Smooth muscle cell (in vitro differentiated cells): ENCODE measurements around the gene PRDX4. TPM values are rescaled to one million over a fixed set of nuclear protein-coding genes. Genes with fewer than 3 reads are reported as not detected.

Experiments used
- DNase-seq: peaks from one replicate; lab custom pipeline; 2025; ENCODE audit not compliant: unreplicated experiment; lab: John Stamatoyannopoulos, UW
- H2AFZ ChIP-seq: fragments of 200-600 bp; sonication (generic); 2 replicates; pipeline ENCODE4 v1.6.0; 2016; ENCODE audit warnings: antibody characterized with exemption, low read depth, mild to moderate bottlenecking
- H3F3A ChIP-seq: fragments of 200-600 bp; sonication (generic); 2 replicates; pipeline ENCODE4 v1.6.0; 2017; ENCODE audit warnings: antibody characterized with exemption, low read depth
- H3K27ac ChIP-seq: fragments of 200-600 bp; sonication (generic); 2 replicates; pipeline ENCODE4 v1.5.1; 2016; ENCODE audit warnings: low read depth, mild to moderate bottlenecking
- H3K27me3 ChIP-seq: fragments of 200-600 bp; sonication (generic); 2 replicates; pipeline ENCODE4 v1.6.1; 2016; ENCODE audit warnings: low read depth, mild to moderate bottlenecking
- H3K36me3 ChIP-seq: fragments of 200-600 bp; sonication (generic); 2 replicates; pipeline ENCODE4 v1.5.1; 2016; ENCODE audit warnings: low read depth
- H3K4me1 ChIP-seq: fragments of 200-600 bp; sonication (generic); 2 replicates; pipeline ENCODE4 v1.5.1; 2016; ENCODE audit warnings: low read depth
- H3K4me2 ChIP-seq: fragments of 200-600 bp; sonication (generic); 2 replicates; pipeline ENCODE4 v1.6.0; 2016; ENCODE audit warnings: mild to moderate bottlenecking
- H3K4me3 ChIP-seq: fragments of 200-600 bp; sonication (generic); 2 replicates; pipeline ENCODE4 v1.5.1; 2016; ENCODE audit warnings: mild to moderate bottlenecking
- H3K79me2 ChIP-seq: fragments of 200-600 bp; sonication (generic); 2 replicates; pipeline ENCODE4 v1.6.0; 2016; ENCODE audit warnings: low read depth, mild to moderate bottlenecking
- H3K9ac ChIP-seq: fragments of 200-600 bp; sonication (generic); 2 replicates; pipeline ENCODE4 v1.6.0; 2016; ENCODE audit warnings: low read depth
- H3K9me3 ChIP-seq: fragments of 200-600 bp; sonication (generic); replicated peaks from 2 replicates; pipeline ENCODE4 v1.5.1; 2016; ENCODE audit warnings: low read depth
- H4K20me1 ChIP-seq: fragments of 200-600 bp; sonication (generic); 2 replicates; pipeline ENCODE4 v1.6.0; 2016; ENCODE audit warnings: low read depth
- CTCF ChIP-seq: fragments of 200-600 bp; sonication (generic); IDR thresholded peaks from 2 replicates; pipeline ENCODE4 v1.5.1; 2017; ENCODE audit warnings: borderline replicate concordance, mild to moderate bottlenecking, antibody characterized with exemption; ENCODE audit not compliant: insufficient read depth, poor library complexity, severe bottlenecking
- WGBS: methylation state at CpG from one replicate; pipeline ENCODE4 v1.1.7; 2016; ENCODE audit warnings: low lambda C conversion rate; 5-methylcytosine and 5-hydroxymethylcytosine counted together
- polyA plus RNA-seq: library from polyadenylated mRNA; unstranded; fragments of >200 nt; fragmentation: Nextera tagmentation; extraction: Ambion mirVana; gene quantifications from 2 replicates; pipeline ENCODE4 v1.2.1, GENCODE V29; 2016
- total RNA-seq: library from RNA; depleted of rRNA; stranded (reverse); fragments of >200 nt; gene quantifications from 2 replicates; pipeline ENCODE4 v1.2.3, GENCODE V29; 2014

The PRDX4 gene
- total RNA-seq, result 768 and 853 TPM in 2 replicates
- 731 and 868 TPM in 2 replicates for polyA plus RNA-seq

- peak within 1 kb of the TSS; percentile 91 for H3K27ac ChIP-seq
- H3K9ac ChIP-seq, result peak within 1 kb of the TSS; percentile 76
- H3K79me2 ChIP-seq, result peaks cover 37% of the 10 kb centered on the region
- TF ChIP-seq CTCF, result no peak
- H3K4me1 ChIP-seq, result peaks cover 14% of the 10 kb centered on the region
- peaks cover 5% of the 10 kb centered on the region for H3F3A ChIP-seq
- DNase-seq, result peak; percentile 88
- H4K20me1 ChIP-seq, result peaks cover 7% of the 10 kb centered on the region
- H3K36me3 ChIP-seq, result peaks cover 4% of the 10 kb centered on the region
- 1% methylated on average over 68 of the region's 73 CpGs for WGBS
- no peaks in the 10 kb centered on the region for H3K27me3 ChIP-seq
- H3K4me2 ChIP-seq, result peak within 1 kb of the TSS; percentile 88
- peak within 1 kb of the TSS; percentile 81 for H3K4me3 ChIP-seq
- peak within 1 kb of the TSS; percentile 98 for H2AFZ ChIP-seq
- H3K9me3 ChIP-seq, result no peaks in the 10 kb centered on the region
Measured at GRCh38 chrX:23667239-23668177, at the start of gene PRDX4. PRDX4 (plus strand) TSS chrX:23667493; CDS start chrX:23667571, 78 bp downstream.

- H3K27me3 ChIP-seq, result no peaks in the 10 kb centered on the region
- no peaks in the 10 kb centered on the region for H4K20me1 ChIP-seq
- H3K4me1 ChIP-seq, result no peaks in the 10 kb centered on the region
- H3K4me2 ChIP-seq, result no peak overlapping the region
- H3K4me3 ChIP-seq, result no peak overlapping the region
- no peak overlapping the region for H3K27ac ChIP-seq
- 93% methylated on average over 5 of the region's 5 CpGs for WGBS
- TF ChIP-seq CTCF, result no peak
- H3K9ac ChIP-seq, result no peak overlapping the region
- H3K9me3 ChIP-seq, result no peaks in the 10 kb centered on the region
- H2AFZ ChIP-seq, result no peak overlapping the region
- no peaks in the 10 kb centered on the region for H3F3A ChIP-seq
- H3K79me2 ChIP-seq, result no peaks in the 10 kb centered on the region
- no peaks in the 10 kb centered on the region for H3K36me3 ChIP-seq
- DNase-seq, result no peak
Measured at GRCh38 chrX:23621621-23622265, 45.5 kb upstream of the PRDX4 start.

GRCh38 chrX:23623797-23624196, 43.5 kb upstream of the PRDX4 start:
- H3K27me3 ChIP-seq, result no peaks in the 10 kb centered on the region
- H3K27ac ChIP-seq, result no peak overlapping the region
- H3F3A ChIP-seq, result no peaks in the 10 kb centered on the region
- H3K4me1 ChIP-seq, result no peaks in the 10 kb centered on the region
- H3K4me3 ChIP-seq, result no peak overlapping the region
- no peak overlapping the region for H2AFZ ChIP-seq
- TF ChIP-seq CTCF, result no peak
- H3K4me2 ChIP-seq, result no peak overlapping the region
- H3K36me3 ChIP-seq, result no peaks in the 10 kb centered on the region
- no peaks in the 10 kb centered on the region for H3K79me2 ChIP-seq
- no peak overlapping the region for H3K9ac ChIP-seq
- no peak for DNase-seq
- H4K20me1 ChIP-seq, result no peaks in the 10 kb centered on the region
- H3K9me3 ChIP-seq, result no peaks in the 10 kb centered on the region
- WGBS, result 84% methylated on average over 4 of the region's 4 CpGs
